ENCODE results near the gene CASQ1. TPM values are rescaled to one million over a fixed set of nuclear protein-coding genes. Genes with fewer than 3 reads are reported as not detected.
A peak's percentile ranks its signal among the peaks of the same experiment; 100 is the strongest.

The CASQ1 gene
- total RNA-seq, 2 donors from 2014 or later = not detected

GRCh38 chr1:160209321-160210046 is 19.1 kb downstream of the CASQ1 start:
- TF ChIP-seq POLR2A (IDR thresholded peaks at IDR 0.05) = no peak
- TF ChIP-seq CTCF (IDR thresholded peaks at IDR 0.05) = no peak
- ATAC-seq = peak; percentile 33
- H3K27ac ChIP-seq = peak overlapping the region in 3 of 4 donors; percentile 7 to 52 (median 50)
- H3K4me3 ChIP-seq = no peak overlapping the region
- WGBS, 2 donors = 49 to 50% methylated on average over 5 to 7 of the region's 7 CpGs
- intact Hi-C loops (cut with DNase I) = no loop called here
- peak; percentile 32 to 56 (median 53) for DNase-seq
- H3K36me3 ChIP-seq (replicated peaks in 1 of 2; ENCODE audit: insufficient read depth in 1 of 2, low read depth in 2 of 2) = peaks cover 6 to 22% of the 10 kb centered on the region in 2 donors
- no peaks in the 10 kb centered on the region for H3K9me3 ChIP-seq
- H3K4me1 ChIP-seq = peaks cover 49% of the 10 kb centered on the region
- H3K27me3 ChIP-seq = no peaks in the 10 kb centered on the region

DNA sequence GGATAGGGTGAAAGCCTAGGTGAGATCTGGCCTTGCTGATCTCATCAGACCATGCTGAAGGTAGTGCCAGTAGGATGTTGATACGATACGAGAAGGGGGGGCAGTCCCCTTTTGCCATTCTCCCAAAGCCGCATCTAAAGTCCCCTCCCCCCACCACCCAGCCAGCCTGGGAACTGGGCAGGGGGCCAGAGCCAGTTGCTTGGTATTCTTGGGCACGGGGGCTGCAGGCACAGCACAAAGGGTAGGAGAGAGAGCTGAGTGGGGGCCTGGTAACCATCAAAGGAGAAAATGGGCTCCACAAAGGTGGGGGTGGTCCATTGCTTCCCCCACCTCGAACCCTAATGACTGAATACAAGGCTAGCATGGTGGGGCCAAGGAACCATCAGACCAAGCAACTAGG is 20.2 kb downstream of the CASQ1 start:
- DNase-seq (no peak), ATAC-seq (no peak)
- Histone ChIP-seq H3K4me3 (no peak overlapping the region), H3K36me3 (replicated peaks in 1 of 2; ENCODE audit: insufficient read depth in 1 of 2, low read depth in 2 of 2) (peaks cover 6 to 27% of the 10 kb centered on the region in 2 donors), H3K4me1 (peaks cover 44% of the 10 kb centered on the region), H3K27me3 (no peaks in the 10 kb centered on the region), H3K9me3 (no peaks in the 10 kb centered on the region), H3K27ac (peak overlapping the region in 3 of 4 donors; percentile 6 to 52 (median 50))
- no peak for TF ChIP-seq CTCF (IDR thresholded peaks at IDR 0.05)
- no peak for TF ChIP-seq POLR2A (IDR thresholded peaks at IDR 0.05)
- intact Hi-C loops (cut with DNase I) = no loop called here
- WGBS, 2 donors = 42 to 51% methylated on average over 5 of the region's 5 CpGs

DNA sequence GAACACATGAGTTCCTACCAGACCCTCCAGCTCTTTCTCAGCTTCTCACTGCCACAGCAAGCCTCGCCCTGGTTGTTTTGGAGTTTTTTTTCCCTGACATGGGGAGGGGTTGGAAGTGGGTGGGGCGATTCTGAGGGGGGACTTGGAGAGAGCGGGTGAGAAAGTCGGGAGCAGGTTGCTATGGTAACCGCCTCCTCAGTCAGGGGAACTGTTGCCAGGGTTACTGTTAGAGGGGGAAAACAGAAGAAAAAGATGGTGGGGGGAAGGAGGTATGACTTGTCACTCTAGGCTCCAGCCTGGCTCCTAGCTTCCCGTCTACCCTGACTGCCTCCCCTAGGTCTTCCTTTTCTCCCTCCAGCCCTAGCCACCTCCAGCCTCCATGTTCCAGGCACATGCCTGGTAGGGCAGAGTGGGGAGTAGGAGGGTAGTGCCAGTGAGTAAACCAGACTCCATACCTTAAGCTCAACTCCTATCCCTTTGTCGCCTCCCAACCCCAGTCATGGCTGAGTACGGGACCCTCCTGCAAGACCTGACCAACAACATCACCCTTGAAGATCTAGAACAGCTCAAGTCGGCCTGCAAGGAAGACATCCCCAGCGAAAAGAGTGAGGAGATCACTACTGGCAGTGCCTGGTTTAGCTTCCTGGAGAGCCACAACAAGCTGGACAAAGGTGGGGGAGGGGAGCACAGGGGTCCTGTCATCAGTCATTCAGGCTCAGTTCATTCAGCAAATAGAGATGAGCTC is 20.8 kb downstream of the CASQ1 start:
- H3K36me3 ChIP-seq (replicated peaks in 1 of 2; ENCODE audit: insufficient read depth in 1 of 2, low read depth in 2 of 2) = peaks cover 6 to 31% of the 10 kb centered on the region in 2 donors
- H3K4me1 ChIP-seq = peaks cover 39% of the 10 kb centered on the region

DNA sequence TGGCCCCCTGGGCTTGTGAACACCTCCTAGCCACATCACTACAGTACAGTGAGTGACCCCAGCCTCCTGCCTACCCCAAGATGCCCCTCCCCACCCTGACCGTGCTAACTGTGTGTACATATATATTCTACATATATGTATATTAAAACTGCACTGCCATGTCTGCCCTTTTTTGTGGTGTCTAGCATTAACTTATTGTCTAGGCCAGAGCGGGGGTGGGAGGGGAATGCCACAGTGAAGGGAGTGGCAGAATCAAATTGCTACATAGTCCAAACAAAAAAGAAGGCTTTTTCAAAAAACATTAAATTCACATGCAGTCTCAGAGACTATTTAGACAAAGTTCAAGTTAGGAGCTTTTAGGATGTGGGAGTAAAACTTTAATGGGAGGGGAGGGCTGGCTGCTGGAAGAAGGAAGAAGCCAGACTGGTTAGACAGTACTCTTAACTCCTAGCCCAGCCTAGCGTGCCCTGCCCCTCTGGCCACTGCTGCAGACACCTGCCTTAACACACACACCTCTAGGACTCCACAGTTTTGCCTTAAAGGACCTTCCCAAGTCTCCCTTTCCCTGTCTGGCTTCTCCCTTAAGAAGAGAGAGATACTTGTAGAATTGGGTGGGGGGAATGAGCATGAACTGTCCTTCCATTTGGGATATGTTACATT is 24.2 kb downstream of the CASQ1 start:
- no peaks in the 10 kb centered on the region for H3K9me3 ChIP-seq
- H3K36me3 ChIP-seq (replicated peaks in 1 of 2; ENCODE audit: insufficient read depth in 1 of 2, low read depth in 2 of 2) = peaks cover 6 to 45% of the 10 kb centered on the region in 2 donors
- H3K4me1 ChIP-seq = peaks cover 24% of the 10 kb centered on the region
- WGBS, 2 donors = 80% methylated on average over 3 of the region's 3 CpGs
- DNase-seq (no peak), ATAC-seq (no peak)
- no peaks in the 10 kb centered on the region for H3K27me3 ChIP-seq
- intact Hi-C loops (cut with DNase I) = no loop called here
- TF ChIP-seq POLR2A (IDR thresholded peaks at IDR 0.05) = no peak
- no peak for TF ChIP-seq CTCF (IDR thresholded peaks at IDR 0.05)
- H3K4me3 ChIP-seq = no peak overlapping the region
- no peak overlapping the region for H3K27ac ChIP-seq

More for the DNA sequence above, 20.8 kb downstream of the CASQ1 start:
- Histone ChIP-seq H3K27me3 (no peaks in the 10 kb centered on the region), H3K9me3 (no peaks in the 10 kb centered on the region), H3K4me3 (no peak overlapping the region), H3K27ac (peak overlapping the region in 1 of 4 donors; percentile 52)
- 85 to 86% methylated on average over 10 of the region's 10 CpGs for WGBS, 2 donors
- TF ChIP-seq POLR2A (IDR thresholded peaks at IDR 0.05) = no peak
- no peak for TF ChIP-seq CTCF (IDR thresholded peaks at IDR 0.05)
- no peak for ATAC-seq
- intact Hi-C loops (cut with DNase I) = no loop called here
- no peak for DNase-seq

All from body of pancreas (tissue), 4 donors.